Measurements from ENCODE around the gene LAMC1.

- TF ChIP-seq EZH2 (IDR thresholded peaks at IDR 0.05; ENCODE audit: low read depth, unreplicated experiment) (no peak), CTCF (conservative IDR thresholded peaks at IDR 0.05; ENCODE audit: low read depth in 2 of 2) (no peak), CREB1 (CRISPR knock-in tag; IDR thresholded peaks at IDR 0.05; ENCODE audit: low read depth) (no peak), ZNF114 (CRISPR knock-in tag; IDR thresholded peaks at IDR 0.05) (no peak)
Observed at GRCh38 chr1:183186841-183187240, 163.6 kb downstream of the LAMC1 start.

Measured in GM23338 (cell line).